ENCODE data around the gene CYTH2. TPM values are rescaled to one million over a fixed set of nuclear protein-coding genes. Genes with fewer than 3 reads are reported as not detected.

Gene CYTH2
- total RNA-seq, 1 experiment from 2014 or later: 72.6 TPM

GRCh38 chr19:48445256-48445605 is 23.9 kb upstream of the CYTH2 start:
- peak; percentile 55 for ATAC-seq
- POLR2A ChIA-PET: interaction anchor here (1.0 to 1.5 kb wide), 2 partner anchors 44 to 54 kb away, joined by 3 to 4 read pairs; partner anchors contain the start of gene KDELR1
- Mint-ChIP-seq H3K9me3 (no peaks in the 10 kb centered on the region), H3K36me3 (peaks cover 31% of the 10 kb centered on the region), H3K4me3 (peak overlapping the region; percentile 93), H3K4me1 (peaks cover 18% of the 10 kb centered on the region), H3K27me3 (ENCODE audit: low read depth) (peaks cover 19% of the 10 kb centered on the region), H3K27ac (peak overlapping the region; percentile 99)
- DNase-seq (ENCODE audit: low spot score): no peak
- TF ChIP-seq ZNF532 (CRISPR knock-in tag; IDR thresholded peaks at IDR 0.05; ENCODE audit: borderline replicate concordance) (0 out of 2 replicates have a peak, but pooled peaks have one; percentile 19), CTCF (IDR thresholded peaks at IDR 0.05) (no peak)
- CTCF ChIA-PET: interaction anchor here (0.7 to 4.3 kb wide), 23 partner anchors 12 to 139 kb away, joined by 3 to 41 read pairs (median 4); partner anchors contain the start of genes GRIN2D, KDELR1, SYNGR4 and TMEM143

- ChIA-PET CTCF (interaction anchor here (0.6 to 4.3 kb wide), 22 partner anchors 12 to 138 kb away, joined by 3 to 41 read pairs (median 4); partner anchors contain the start of genes GRIN2D, KDELR1, SYNGR4 and TMEM143), POLR2A (interaction anchor here (0.6 to 1.5 kb wide), 5 partner anchors 11 to 55 kb away, joined by 3 to 4 read pairs (median 4); partner anchors contain the start of gene KDELR1)
- TF ChIP-seq CREM (CRISPR knock-in tag; IDR thresholded peaks at IDR 0.05) (peak; percentile 92), HMGXB4 (CRISPR knock-in tag; IDR thresholded peaks at IDR 0.05) (peak; percentile 53; the same call in 1 of the 2 replicates), ESRRA (CRISPR knock-in tag; IDR thresholded peaks at IDR 0.05; ENCODE audit: borderline replicate concordance) (peak; percentile 28; the same call in 1 of the 2 replicates), FOXK1 (CRISPR knock-in tag; IDR thresholded peaks at IDR 0.05) (peak; percentile 85), SP1 (CRISPR knock-in tag; conservative IDR thresholded peaks at IDR 0.05) (peak; percentile 38), ETV6 (CRISPR knock-in tag; IDR thresholded peaks at IDR 0.05) (peak; percentile 86; the same call in 1 of the 2 replicates), ATF1 (CRISPR knock-in tag; IDR thresholded peaks at IDR 0.05) (no peak), MAX (CRISPR knock-in tag; IDR thresholded peaks at IDR 0.05) (peak; percentile 94)
- TF ChIP-seq, protein P1, sequence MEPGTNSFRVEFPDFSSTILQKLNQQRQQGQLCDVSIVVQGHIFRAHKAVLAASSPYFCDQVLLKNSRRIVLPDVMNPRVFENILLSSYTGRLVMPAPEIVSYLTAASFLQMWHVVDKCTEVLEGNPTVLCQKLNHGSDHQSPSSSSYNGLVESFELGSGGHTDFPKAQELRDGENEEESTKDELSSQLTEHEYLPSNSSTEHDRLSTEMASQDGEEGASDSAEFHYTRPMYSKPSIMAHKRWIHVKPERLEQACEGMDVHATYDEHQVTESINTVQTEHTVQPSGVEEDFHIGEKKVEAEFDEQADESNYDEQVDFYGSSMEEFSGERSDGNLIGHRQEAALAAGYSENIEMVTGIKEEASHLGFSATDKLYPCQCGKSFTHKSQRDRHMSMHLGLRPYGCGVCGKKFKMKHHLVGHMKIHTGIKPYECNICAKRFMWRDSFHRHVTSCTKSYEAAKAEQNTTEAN (CRISPR knock-in tag; IDR thresholded peaks at IDR 0.05): no peak
- peaks cover 36% of the 10 kb centered on the region for H3K36me3 Mint-ChIP-seq
- ATAC-seq (peak; percentile 79), DNase-seq (ENCODE audit: low spot score) (peak; percentile 91)
- peak within 1 kb of the TSS; percentile 99 for H3K27ac Mint-ChIP-seq
- peaks cover 18% of the 10 kb centered on the region for H3K4me1 Mint-ChIP-seq
- H3K9me3 Mint-ChIP-seq: no peaks in the 10 kb centered on the region
- peaks cover 19% of the 10 kb centered on the region for H3K27me3 Mint-ChIP-seq (ENCODE audit: low read depth)
- H3K4me3 Mint-ChIP-seq: peak within 1 kb of the TSS; percentile 93
Measured at GRCh38 chr19:48445606-48446481, 23.3 kb upstream of the CYTH2 start, which contains the start of gene GRWD1. TSS of gene GRWD1 (plus strand) at chr19:48445983. CDS start at chr19:48446006, 23 bp downstream.

All from WTC11 (cell line).